Trophoblast cell (in vitro differentiated cells and primary cell): ENCODE data around the gene PTPRN2.

ENCODE experiments used
- DNase-seq, 2 donors: peaks; one replicate each; pipeline ENCODE4 v3.0.0-alpha.2; 2016
- H2AFZ ChIP-seq: 2 replicates; pipeline ENCODE4 v1.6.1; 2013; ENCODE audit warnings: low read length, moderate library complexity, mild to moderate bottlenecking; ENCODE audit not compliant: insufficient read depth, poor library complexity
- H2AK5ac ChIP-seq: 2 replicates; pipeline ENCODE4 v1.6.1; 2013; ENCODE audit warnings: mild to moderate bottlenecking, low read length
- H2BK120ac ChIP-seq: 2 replicates; pipeline ENCODE4 v1.6.1; 2013; ENCODE audit warnings: low read length, mild to moderate bottlenecking, moderate library complexity; ENCODE audit not compliant: insufficient read depth, poor library complexity
- H2BK12ac ChIP-seq: 2 replicates; pipeline ENCODE4 v1.6.1; 2013; ENCODE audit warnings: mild to moderate bottlenecking, low read length, moderate library complexity
- H2BK5ac ChIP-seq: 2 replicates; pipeline ENCODE4 v1.6.1; 2013; ENCODE audit warnings: low read length, low read depth, moderate library complexity, mild to moderate bottlenecking; ENCODE audit not compliant: poor library complexity
- H3K14ac ChIP-seq: 2 replicates; pipeline ENCODE4 v1.6.1; 2013; ENCODE audit warnings: mild to moderate bottlenecking, low read length
- H3K18ac ChIP-seq: 2 replicates; pipeline ENCODE4 v1.6.1; 2013; ENCODE audit warnings: mild to moderate bottlenecking, low read length
- H3K23ac ChIP-seq: 2 replicates; pipeline ENCODE4 v1.6.1; 2013; ENCODE audit warnings: low read length
- H3K27ac ChIP-seq: 2 replicates; pipeline ENCODE4 v1.5.1; 2013; ENCODE audit warnings: low read depth, mild to moderate bottlenecking, inconsistent platforms, low read length, moderate library complexity
- H3K27me3 ChIP-seq: 2 replicates; pipeline ENCODE4 v1.6.1; 2013; ENCODE audit warnings: inconsistent platforms, mild to moderate bottlenecking, low read length, moderate library complexity; ENCODE audit not compliant: insufficient read depth
- H3K36me3 ChIP-seq, 2 experiments: 1 replicate in 1 of 2; 2 replicates in 1 of 2; pipeline ENCODE4 v1.6.1; 2013; ENCODE audit warnings: low read length in 2 of 2, mild to moderate bottlenecking in 2 of 2, moderate library complexity in 1 of 2; ENCODE audit not compliant: insufficient read depth in 2 of 2, control insufficient read depth in 1 of 2
- H3K4ac ChIP-seq: 2 replicates; pipeline ENCODE4 v1.6.1; 2013; ENCODE audit warnings: low read depth, mild to moderate bottlenecking, low read length, moderate library complexity
- H3K4me1 ChIP-seq, 2 experiments: 1 replicate in 1 of 2; 2 replicates in 1 of 2; pipeline ENCODE4 v1.6.1; 2013; ENCODE audit warnings: low read length in 2 of 2, mild to moderate bottlenecking in 2 of 2, moderate library complexity in 1 of 2; ENCODE audit not compliant: insufficient read depth in 2 of 2, control insufficient read depth in 1 of 2
- H3K4me2 ChIP-seq: 2 replicates; pipeline ENCODE4 v1.6.1; 2013; ENCODE audit warnings: inconsistent platforms, mild to moderate bottlenecking, low read length, moderate library complexity
- H3K4me3 ChIP-seq: 2 replicates; pipeline ENCODE4 v1.5.1; 2013; ENCODE audit warnings: mild to moderate bottlenecking, low read depth, low read length, inconsistent platforms
- H3K79me1 ChIP-seq: one replicate; pipeline ENCODE4 v1.6.1; 2013; ENCODE audit warnings: low read length
- H3K79me2 ChIP-seq: 2 replicates; pipeline ENCODE4 v1.6.1; 2013; ENCODE audit warnings: low read length, mild to moderate bottlenecking; ENCODE audit not compliant: control insufficient read depth, insufficient read depth, poor library complexity
- H3K9ac ChIP-seq: 2 replicates; pipeline ENCODE4 v1.6.1; 2013; ENCODE audit warnings: mild to moderate bottlenecking, low read length
- H3K9me3 ChIP-seq: 2 replicates; pipeline ENCODE4 v1.6.1; 2013; ENCODE audit warnings: low read depth, mild to moderate bottlenecking, control low read depth, inconsistent platforms, low read length; ENCODE audit not compliant: insufficient read depth
- H4K12ac ChIP-seq: 2 replicates; pipeline ENCODE4 v1.6.1; 2013; ENCODE audit warnings: low read depth, mild to moderate bottlenecking, low read length, moderate library complexity
- H4K8ac ChIP-seq: 2 replicates; pipeline ENCODE4 v1.6.1; 2013; ENCODE audit warnings: low read depth, mild to moderate bottlenecking, low read length, moderate library complexity
- H4K91ac ChIP-seq: one replicate; pipeline ENCODE4 v1.6.1; 2013; ENCODE audit warnings: low read depth, mild to moderate bottlenecking, low read length, moderate library complexity
- WGBS: extraction: QIAGEN DNeasy Blood & Tissue Kit; methylation state at CpG from one replicate; pipeline ENCODE4 v1.1.7; 2013; ENCODE audit warnings: missing lambda C conversion rate; ENCODE audit not compliant: insufficient read length, insufficient coverage; ENCODE audit errors: extremely low coverage; 5-methylcytosine and 5-hydroxymethylcytosine counted together

Gene PTPRN2

GRCh38 chr7:157909370-157909769 lies 678.3 kb downstream of the PTPRN2 start:
- Histone ChIP-seq H2BK5ac (no peak overlapping the region), H3K79me2 (no peaks in the 10 kb centered on the region), H3K14ac (no peak overlapping the region), H3K9me3 (peaks cover 11% of the 10 kb centered on the region), H4K12ac (no peak overlapping the region), H2AK5ac (no peak overlapping the region), H2BK12ac (no peak overlapping the region), H3K27me3 (no peaks in the 10 kb centered on the region), H3K4me3 (peak overlapping the region; percentile 44), H3K27ac (no peak overlapping the region), H3K4me2 (no peak overlapping the region), H3K36me3 (no peaks in the 10 kb centered on the region), H3K18ac (no peak overlapping the region), H2BK120ac (no peak overlapping the region), H3K4ac (no peak overlapping the region), H3K4me1 (no peaks in the 10 kb centered on the region), H3K79me1 (no peaks in the 10 kb centered on the region), H3K9ac (no peak overlapping the region), H4K8ac (no peak overlapping the region), H2AFZ (no peak overlapping the region), H4K91ac (no peak overlapping the region), H3K23ac (no peak overlapping the region)
- no CpG with 5 or more reads among the region's 8 CpGs for WGBS
- no peak for DNase-seq

GRCh38 chr7:157908006-157908782 lies 679.4 kb downstream of the PTPRN2 start:
- Histone ChIP-seq H2AK5ac (no peak overlapping the region), H3K23ac (no peak overlapping the region), H3K4me2 (no peak overlapping the region), H2BK120ac (no peak overlapping the region), H2BK5ac (no peak overlapping the region), H3K18ac (no peak overlapping the region), H2AFZ (no peak overlapping the region), H3K14ac (no peak overlapping the region), H4K12ac (no peak overlapping the region), H4K91ac (no peak overlapping the region), H3K79me1 (no peaks in the 10 kb centered on the region), H3K4ac (no peak overlapping the region), H3K9ac (no peak overlapping the region), H3K4me3 (no peak overlapping the region), H3K36me3 (no peaks in the 10 kb centered on the region), H2BK12ac (no peak overlapping the region), H4K8ac (no peak overlapping the region), H3K9me3 (peaks cover 12% of the 10 kb centered on the region), H3K27ac (no peak overlapping the region), H3K4me1 (no peaks in the 10 kb centered on the region), H3K79me2 (no peaks in the 10 kb centered on the region), H3K27me3 (no peaks in the 10 kb centered on the region)
- WGBS: no CpG with 5 or more reads among the region's 31 CpGs
- DNase-seq: no peak

GRCh38 chr7:157907091-157907490 lies 680.5 kb downstream of the PTPRN2 start:
- no peak overlapping the region for H3K18ac ChIP-seq
- no peaks in the 10 kb centered on the region for H3K79me2 ChIP-seq
- H2BK5ac ChIP-seq: no peak overlapping the region
- H3K27me3 ChIP-seq: no peaks in the 10 kb centered on the region
- H2BK120ac ChIP-seq: no peak overlapping the region
- no peak overlapping the region for H2AK5ac ChIP-seq
- no peaks in the 10 kb centered on the region for H3K79me1 ChIP-seq
- no peaks in the 10 kb centered on the region for H3K4me1 ChIP-seq
- H3K4me3 ChIP-seq: no peak overlapping the region
- H3K9me3 ChIP-seq: peaks cover 15% of the 10 kb centered on the region
- no peak overlapping the region for H3K4me2 ChIP-seq
- no peak overlapping the region for H4K12ac ChIP-seq
- H3K9ac ChIP-seq: no peak overlapping the region
- DNase-seq: no peak
- H3K14ac ChIP-seq: no peak overlapping the region
- H2AFZ ChIP-seq: no peak overlapping the region
- no peak overlapping the region for H3K4ac ChIP-seq
- H3K23ac ChIP-seq: no peak overlapping the region
- H4K8ac ChIP-seq: no peak overlapping the region
- no CpG with 5 or more reads among the region's 18 CpGs for WGBS
- no peak overlapping the region for H4K91ac ChIP-seq
- H3K27ac ChIP-seq: no peak overlapping the region
- H2BK12ac ChIP-seq: no peak overlapping the region
- no peaks in the 10 kb centered on the region for H3K36me3 ChIP-seq

- H3K79me2 ChIP-seq: no peaks in the 10 kb centered on the region
- no peak overlapping the region for H2BK5ac ChIP-seq
- no peak overlapping the region for H4K12ac ChIP-seq
- H3K4me3 ChIP-seq: no peak overlapping the region
- no peak for DNase-seq
- WGBS: no CpG with 5 or more reads among the region's 7 CpGs
- no peaks in the 10 kb centered on the region for H3K36me3 ChIP-seq
- no peak overlapping the region for H2BK12ac ChIP-seq
- no peaks in the 10 kb centered on the region for H3K4me1 ChIP-seq
- no peak overlapping the region for H3K4me2 ChIP-seq
- no peak overlapping the region for H3K27ac ChIP-seq
- no peak overlapping the region for H3K14ac ChIP-seq
- no peak overlapping the region for H3K9ac ChIP-seq
- no peak overlapping the region for H2AK5ac ChIP-seq
- H4K91ac ChIP-seq: no peak overlapping the region
- H2AFZ ChIP-seq: no peak overlapping the region
- no peaks in the 10 kb centered on the region for H3K27me3 ChIP-seq
- no peak overlapping the region for H3K4ac ChIP-seq
- no peak overlapping the region for H3K23ac ChIP-seq
- H3K18ac ChIP-seq: no peak overlapping the region
- no peak overlapping the region for H4K8ac ChIP-seq
- H3K79me1 ChIP-seq: no peaks in the 10 kb centered on the region
- H2BK120ac ChIP-seq: no peak overlapping the region
- peaks cover 15% of the 10 kb centered on the region for H3K9me3 ChIP-seq
Measured at GRCh38 chr7:157906583-157906982, 681.0 kb downstream of the PTPRN2 start.
